Cerebellar cortex (tissue), 1 donor: Measurements from ENCODE around the gene ARMC5.
"Not testable (repeated sequence)": the region's sequence is repeated elsewhere in the genome, so short reads cannot be mapped to it uniquely, and the experiment has no call there.

ENCODE experiments used
- DNase-seq: peaks from one replicate; pipeline ENCODE4 v3.0.0-alpha.2; 2015; ENCODE audit warnings: low spot score

ARMC5 gene

GRCh38 chr16:31430380-31431052 lies 28.8 kb upstream of the ARMC5 start:
- no peak for DNase-seq

DNA sequence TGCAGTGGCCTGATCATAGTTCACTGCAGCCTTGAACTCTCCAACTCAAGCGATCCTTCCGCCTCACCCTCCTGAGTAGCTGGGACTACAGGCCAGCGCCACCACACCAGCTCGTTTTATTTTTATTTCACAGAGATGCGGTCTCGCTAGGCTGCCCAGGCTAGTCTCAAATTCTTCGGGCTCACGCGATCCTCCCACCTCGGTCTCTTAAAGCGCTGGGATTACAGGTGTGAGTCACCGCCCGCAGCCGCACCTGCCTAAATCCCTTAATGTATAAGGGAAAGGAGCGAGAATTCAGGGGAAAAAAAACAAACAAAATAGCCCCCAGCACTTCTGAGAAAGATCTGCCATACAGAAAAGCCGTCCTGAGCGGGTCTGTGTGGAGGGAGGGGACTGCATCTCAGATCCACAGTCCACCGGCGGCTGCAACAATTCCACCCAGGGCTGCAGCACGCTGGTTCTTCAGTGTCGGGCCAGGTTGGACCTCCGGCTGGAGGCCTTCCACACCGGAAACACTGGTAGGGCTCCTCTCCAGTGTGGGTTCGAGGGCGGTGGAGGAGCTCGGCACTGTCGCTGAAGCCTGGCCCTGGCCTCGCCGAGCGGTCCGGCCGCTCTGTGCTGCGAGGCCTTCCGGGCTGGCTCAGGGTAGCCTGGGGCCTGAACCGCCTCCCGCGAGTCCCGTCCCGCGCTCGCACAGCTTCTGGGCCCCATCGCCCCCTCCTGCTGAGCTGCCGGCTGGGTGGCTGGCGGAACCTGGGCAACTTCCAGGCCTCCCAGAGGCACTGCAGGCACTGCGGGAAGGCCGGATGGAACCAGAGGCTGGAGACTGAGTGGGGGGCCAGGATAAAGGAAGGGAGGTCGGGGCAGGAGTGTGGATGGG lies 23.7 kb upstream of the ARMC5 start:
- DNase-seq: no peak

- no peak for DNase-seq
These were observed 22.9 kb upstream of the ARMC5 start for GRCh38 chr16:31436221-31437045.

DNA sequence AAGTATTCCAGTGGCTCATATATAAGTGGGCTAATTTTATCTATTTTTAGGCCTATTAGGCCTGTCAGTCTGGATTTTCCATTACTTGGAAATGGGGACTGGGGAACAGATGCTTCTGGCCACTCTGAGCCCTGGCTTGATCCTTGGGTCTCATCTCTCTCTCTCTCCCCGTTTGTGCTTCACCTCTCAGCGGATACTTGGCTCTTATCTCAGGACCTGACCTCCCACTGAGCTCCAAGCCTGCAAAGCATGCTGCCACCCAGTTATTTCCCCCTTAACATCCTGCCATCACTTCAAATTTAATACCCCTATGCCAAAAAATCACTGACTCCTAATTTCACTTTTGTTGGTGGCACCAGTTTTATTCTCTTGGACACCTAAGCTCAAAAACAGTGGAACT lies 20.9 kb upstream of the ARMC5 start:
- peak; percentile 75 for DNase-seq

DNA sequence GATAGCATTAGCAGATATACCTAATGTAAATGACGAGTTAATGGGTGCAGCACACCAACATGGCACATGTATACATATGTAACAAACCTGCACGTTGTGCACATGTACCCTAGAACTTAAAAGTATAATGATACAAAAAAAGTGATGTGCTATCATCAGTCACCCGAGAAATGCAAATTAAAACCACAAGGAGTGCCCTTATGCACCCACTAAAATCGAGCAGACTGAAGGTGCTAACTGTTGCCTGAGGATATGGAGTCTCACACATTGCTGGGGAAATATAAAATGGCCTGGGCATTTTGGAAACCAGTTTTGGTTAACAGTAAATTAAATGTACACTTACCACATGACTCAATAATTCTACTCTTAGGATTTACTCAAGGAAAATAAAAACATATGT lies 20.3 kb upstream of the ARMC5 start:
- DNase-seq: not testable (repeated sequence)

GRCh38 chr16:31439519-31439918 lies 19.8 kb upstream of the ARMC5 start:
- DNase-seq: no peak

- no peak for DNase-seq
These were observed 18.7 kb upstream of the ARMC5 start for GRCh38 chr16:31440516-31441184.

DNA sequence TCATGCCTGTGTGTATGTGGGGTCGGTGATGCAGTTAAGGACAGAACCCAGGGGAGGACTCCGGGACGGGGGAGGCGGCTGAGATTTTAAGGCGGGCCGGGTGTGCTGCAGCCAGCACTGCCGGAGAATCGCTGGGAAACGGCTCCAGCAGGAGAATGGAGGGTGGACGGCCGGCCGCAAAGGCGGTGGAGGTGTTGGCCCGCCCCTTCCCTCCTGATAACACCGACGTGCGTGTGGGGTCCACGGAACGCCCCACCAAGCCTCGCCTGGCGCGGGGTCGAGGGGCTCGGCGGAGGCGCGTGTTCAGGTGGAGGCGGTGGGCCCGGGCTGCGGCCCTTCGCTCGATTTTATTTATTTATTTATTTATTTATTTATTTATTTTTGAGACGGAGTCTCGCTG lies 17.3 kb upstream of the ARMC5 start:
- DNase-seq: no peak

- not testable (repeated sequence) for DNase-seq
These were observed 13.4 kb upstream of the ARMC5 start for GRCh38 chr16:31445931-31446330.

DNA sequence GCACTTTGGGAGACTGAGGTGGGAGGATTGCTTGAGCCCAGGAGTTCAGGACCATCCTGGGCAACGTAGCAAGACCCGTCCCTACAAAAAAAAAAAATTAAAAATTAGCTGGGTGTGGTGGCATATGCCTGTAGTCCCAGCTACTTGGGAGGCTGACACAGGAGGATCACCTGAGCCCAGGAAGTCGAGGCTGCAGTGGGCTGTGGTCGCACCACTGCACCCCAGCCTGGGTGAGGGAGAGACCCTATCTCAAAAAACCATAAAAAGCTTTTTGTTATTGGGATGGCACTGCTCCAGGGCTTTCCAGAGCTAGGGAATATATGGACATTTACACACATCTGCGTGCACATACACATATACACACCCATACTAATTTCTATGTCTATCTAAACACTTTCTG lies 8.1 kb upstream of the ARMC5 start:
- no peak for DNase-seq

- peak; percentile 83 for DNase-seq
These were observed 7.5 kb upstream of the ARMC5 start for GRCh38 chr16:31451681-31452351.

DNA sequence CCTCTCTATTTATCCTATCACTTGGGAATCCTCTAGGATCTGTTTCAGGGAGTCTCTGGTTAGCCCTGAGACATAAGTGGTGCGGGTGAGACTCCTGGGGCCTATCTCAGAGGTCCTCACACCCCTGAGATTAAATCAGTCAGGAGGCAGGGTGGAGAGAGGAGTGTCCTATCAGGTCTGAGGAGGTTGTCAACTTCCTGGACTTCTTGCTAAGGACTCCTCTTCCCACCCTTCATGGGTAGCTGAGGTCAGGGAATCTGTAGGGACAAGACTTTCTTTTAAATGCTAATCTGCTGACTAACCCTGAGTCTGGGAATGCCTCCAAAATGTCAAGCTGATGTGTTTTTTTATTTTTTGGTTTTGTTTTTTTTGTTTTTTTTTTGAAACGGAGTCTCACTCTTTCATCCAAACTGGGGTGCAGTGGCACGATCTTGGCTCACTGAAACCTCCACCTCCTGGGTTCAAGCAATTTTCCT lies 6.6 kb upstream of the ARMC5 start:
- no peak for DNase-seq

- DNase-seq: no peak
These were observed 5.8 kb upstream of the ARMC5 start for GRCh38 chr16:31453255-31454204.

- peak; percentile 42 for DNase-seq
These were observed 3.5 kb upstream of the ARMC5 start for GRCh38 chr16:31455601-31456314.

DNA sequence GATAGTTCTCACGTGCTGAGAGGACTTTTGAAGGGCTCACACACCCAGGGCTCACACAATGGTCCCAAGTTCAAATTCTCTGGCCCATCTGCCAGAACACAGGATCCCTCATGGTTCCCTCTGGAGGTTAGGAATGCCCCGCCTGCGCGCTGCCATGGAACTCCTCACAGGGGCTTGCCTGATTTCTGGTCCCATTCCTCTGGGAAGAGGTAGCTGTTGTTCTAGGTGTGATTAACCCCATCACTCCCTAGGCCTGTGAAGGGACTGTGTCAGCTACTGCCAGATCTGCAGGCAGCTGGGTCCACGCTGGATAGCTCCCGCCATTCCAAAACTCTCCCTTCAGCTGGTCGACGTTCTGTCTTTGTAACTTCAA lies 2.3 kb upstream of the ARMC5 start:
- DNase-seq: no peak

- DNase-seq: peak; percentile 29
These were observed 1.0 kb upstream of the ARMC5 start for GRCh38 chr16:31458073-31458843.

GRCh38 chr16:31459687-31460581 lies 633 bp downstream of the ARMC5 start:
- DNase-seq: peak; percentile 99

DNA sequence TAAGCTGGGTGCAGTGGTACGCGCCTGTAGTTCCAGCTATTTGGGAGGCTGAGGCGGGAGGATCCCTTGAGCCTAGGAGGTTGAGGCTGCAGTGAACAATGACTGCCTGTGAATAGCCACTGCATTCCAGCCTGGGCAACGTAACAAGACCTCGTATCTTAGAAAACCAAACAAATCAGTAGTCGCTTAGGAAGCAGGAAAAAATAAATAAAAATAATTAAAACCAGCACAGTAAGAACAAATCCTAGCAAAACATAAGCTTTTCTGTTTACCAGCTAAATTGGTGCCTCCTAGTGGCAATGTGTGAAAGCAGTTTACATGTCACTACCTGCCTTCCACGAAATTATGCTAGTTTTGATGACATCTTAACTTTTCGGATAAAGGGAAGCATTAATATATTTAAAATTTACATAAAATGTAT lies 1.3 kb downstream of the ARMC5 start:
- peak; percentile 52 for DNase-seq
